ENCODE results near the gene RPS6KA2. TPM values are rescaled to one million over a fixed set of nuclear protein-coding genes. Genes with fewer than 3 reads are reported as not detected.

RPS6KA2 gene
- total and polyA plus RNA-seq, 4 experiments from 2014 or later = 1.1 to 10.6 (median 6.6) TPM

DNA sequence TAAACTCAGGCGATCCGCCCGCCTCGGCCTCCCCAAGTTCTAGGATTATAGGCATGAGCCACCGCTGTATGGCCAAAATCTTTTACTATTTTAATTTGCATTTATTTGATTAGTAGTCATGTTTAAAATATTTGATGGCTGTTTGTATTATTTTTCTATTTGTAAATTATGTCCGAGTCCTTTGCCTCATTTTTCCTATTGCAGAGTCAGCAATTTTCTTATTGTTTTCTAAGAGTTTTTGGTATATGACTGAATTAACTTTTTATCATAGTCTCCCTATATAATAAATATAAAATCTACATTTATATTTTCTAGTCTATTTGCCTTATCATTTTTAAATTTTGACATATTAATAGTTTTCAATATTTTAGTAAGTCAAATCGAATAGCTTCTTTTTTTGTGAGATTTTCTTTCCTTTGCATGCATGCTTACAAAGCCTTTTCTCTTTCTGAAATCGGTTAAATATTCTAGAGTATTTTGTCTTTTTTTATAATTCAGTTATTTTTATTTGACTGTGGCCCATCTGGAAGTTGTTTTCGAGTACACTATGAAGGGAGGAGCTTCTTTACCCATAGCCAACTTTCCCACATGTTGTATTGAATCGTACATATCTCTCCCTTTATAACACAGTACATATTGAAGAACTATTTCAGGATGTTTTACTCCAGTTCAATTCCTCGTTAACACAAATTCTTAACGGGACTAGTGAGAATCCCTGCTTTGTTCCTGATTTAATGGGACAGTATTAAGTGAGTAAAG lies 34.5 kb upstream of the RPS6KA2 start:
- Mint-ChIP-seq H3K4me3 (no peak overlapping the region), H3K4me1 (peaks cover 8 to 17% (median 9%) of the 10 kb centered on the region in 4 donors), H3K36me3 (peaks cover 0 to 10% of the 10 kb centered on the region in 2 donors), H3K27me3 (peaks cover 18 to 21% of the 10 kb centered on the region in 2 donors), H3K27ac (no peak overlapping the region), H3K9me3 (no peaks in the 10 kb centered on the region)
- no peak for DNase-seq
- no peaks in the 10 kb centered on the region for H3K9me3 ChIP-seq (ENCODE audit: control insufficient read depth in 1 of 2, low read length in 2 of 2)
- no peaks in the 10 kb centered on the region for H3K27me3 ChIP-seq (ENCODE audit: insufficient read depth, low read length)
- peaks cover 11% of the 10 kb centered on the region for H3K4me1 ChIP-seq (ENCODE audit: insufficient read depth, low read length)
- ChIA-PET CTCF (ENCODE audit: partially characterized antibody) (no interaction called here), POLR2A (ENCODE audit: partially characterized antibody) (no interaction called here)
- H3K4me3 ChIP-seq (ENCODE audit: low read length in 2 of 2) = no peak overlapping the region
- H3K36me3 ChIP-seq (ENCODE audit: insufficient read depth, low read length) = no peaks in the 10 kb centered on the region
- no peak overlapping the region for H3K27ac ChIP-seq (ENCODE audit: low read depth, low read length)
- intact Hi-C loops (cut with micrococcal nuclease) = no loop called here

GRCh38 chr6:166660157-166660688 lies 33.2 kb upstream of the RPS6KA2 start:
- H3K4me3 ChIP-seq (ENCODE audit: low read length in 2 of 2) = no peak overlapping the region
- ChIA-PET CTCF (ENCODE audit: partially characterized antibody) (no interaction called here), POLR2A (ENCODE audit: partially characterized antibody) (no interaction called here)
- H3K27me3 ChIP-seq (ENCODE audit: insufficient read depth, low read length) = peaks cover 4% of the 10 kb centered on the region
- no peak overlapping the region for H3K27ac ChIP-seq (ENCODE audit: low read depth, low read length)
- no peak overlapping the region for H3K4me3 Mint-ChIP-seq
- H3K9me3 Mint-ChIP-seq = no peaks in the 10 kb centered on the region
- intact Hi-C loops (cut with micrococcal nuclease) = no loop called here
- peaks cover 11% of the 10 kb centered on the region for H3K4me1 ChIP-seq (ENCODE audit: insufficient read depth, low read length)
- no peak overlapping the region for H3K27ac Mint-ChIP-seq
- H3K4me1 Mint-ChIP-seq = peaks cover 8 to 20% (median 10%) of the 10 kb centered on the region in 4 donors
- peaks cover 0 to 10% of the 10 kb centered on the region in 2 donors for H3K36me3 Mint-ChIP-seq
- peaks cover 17 to 18% of the 10 kb centered on the region in 2 donors for H3K27me3 Mint-ChIP-seq
- no peak for DNase-seq
- no peaks in the 10 kb centered on the region for H3K9me3 ChIP-seq (ENCODE audit: control insufficient read depth in 1 of 2, low read length in 2 of 2)
- H3K36me3 ChIP-seq (ENCODE audit: insufficient read depth, low read length) = no peaks in the 10 kb centered on the region

GRCh38 chr6:166659581-166659980 lies 32.5 kb upstream of the RPS6KA2 start:
- intact Hi-C loops (cut with micrococcal nuclease) = no loop called here
- Histone ChIP-seq H3K4me1 (ENCODE audit: insufficient read depth, low read length) (peaks cover 11% of the 10 kb centered on the region), H3K9me3 (ENCODE audit: control insufficient read depth in 1 of 2, low read length in 2 of 2) (no peaks in the 10 kb centered on the region), H3K4me3 (ENCODE audit: low read length in 2 of 2) (no peak overlapping the region), H3K27me3 (ENCODE audit: insufficient read depth, low read length) (peaks cover 4% of the 10 kb centered on the region), H3K27ac (ENCODE audit: low read depth, low read length) (no peak overlapping the region), H3K36me3 (ENCODE audit: insufficient read depth, low read length) (no peaks in the 10 kb centered on the region)
- H3K27me3 Mint-ChIP-seq = peaks cover 17 to 18% of the 10 kb centered on the region in 2 donors
- H3K4me1 Mint-ChIP-seq = peaks cover 8 to 20% (median 10%) of the 10 kb centered on the region in 4 donors
- CTCF ChIA-PET (ENCODE audit: partially characterized antibody) = no interaction called here
- H3K9me3 Mint-ChIP-seq = no peaks in the 10 kb centered on the region
- H3K36me3 Mint-ChIP-seq = peaks cover 0 to 10% of the 10 kb centered on the region in 2 donors
- no peak overlapping the region for H3K27ac Mint-ChIP-seq
- no peak for DNase-seq
- POLR2A ChIA-PET (ENCODE audit: partially characterized antibody) = no interaction called here
- H3K4me3 Mint-ChIP-seq = no peak overlapping the region

DNA sequence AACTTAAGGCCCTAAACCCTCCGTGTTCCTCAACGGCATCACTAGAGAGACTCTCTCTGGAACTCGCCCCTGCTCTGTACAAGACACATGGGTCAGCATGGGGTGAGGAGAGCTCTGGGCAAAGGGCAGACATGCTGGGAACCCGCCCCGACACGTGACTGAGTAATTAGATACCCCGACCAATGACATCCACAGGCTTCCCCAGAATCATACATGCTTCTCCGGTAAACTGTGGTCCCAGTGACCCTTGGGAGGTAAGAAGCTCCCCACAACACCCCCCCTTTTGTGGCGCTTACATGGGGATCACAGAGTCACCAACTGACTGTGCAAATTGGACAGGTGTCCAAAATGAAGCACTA lies 31.7 kb upstream of the RPS6KA2 start:
- Histone ChIP-seq H3K27ac (ENCODE audit: low read depth, low read length) (no peak overlapping the region), H3K27me3 (ENCODE audit: insufficient read depth, low read length) (peaks cover 4% of the 10 kb centered on the region), H3K4me1 (ENCODE audit: insufficient read depth, low read length) (peaks cover 11% of the 10 kb centered on the region), H3K9me3 (ENCODE audit: control insufficient read depth in 1 of 2, low read length in 2 of 2) (no peaks in the 10 kb centered on the region), H3K4me3 (ENCODE audit: low read length in 2 of 2) (no peak overlapping the region), H3K36me3 (ENCODE audit: insufficient read depth, low read length) (no peaks in the 10 kb centered on the region)
- H3K4me1 Mint-ChIP-seq = peaks cover 8 to 20% (median 10%) of the 10 kb centered on the region in 4 donors
- H3K9me3 Mint-ChIP-seq = no peaks in the 10 kb centered on the region
- no peak overlapping the region for H3K27ac Mint-ChIP-seq
- intact Hi-C loops (cut with micrococcal nuclease) = no loop called here
- peaks cover 0 to 10% of the 10 kb centered on the region in 2 donors for H3K36me3 Mint-ChIP-seq
- ChIA-PET CTCF (ENCODE audit: partially characterized antibody) (no interaction called here), POLR2A (ENCODE audit: partially characterized antibody) (no interaction called here)
- DNase-seq = no peak
- no peak overlapping the region for H3K4me3 Mint-ChIP-seq
- H3K27me3 Mint-ChIP-seq = peaks cover 17 to 18% of the 10 kb centered on the region in 2 donors

DNA sequence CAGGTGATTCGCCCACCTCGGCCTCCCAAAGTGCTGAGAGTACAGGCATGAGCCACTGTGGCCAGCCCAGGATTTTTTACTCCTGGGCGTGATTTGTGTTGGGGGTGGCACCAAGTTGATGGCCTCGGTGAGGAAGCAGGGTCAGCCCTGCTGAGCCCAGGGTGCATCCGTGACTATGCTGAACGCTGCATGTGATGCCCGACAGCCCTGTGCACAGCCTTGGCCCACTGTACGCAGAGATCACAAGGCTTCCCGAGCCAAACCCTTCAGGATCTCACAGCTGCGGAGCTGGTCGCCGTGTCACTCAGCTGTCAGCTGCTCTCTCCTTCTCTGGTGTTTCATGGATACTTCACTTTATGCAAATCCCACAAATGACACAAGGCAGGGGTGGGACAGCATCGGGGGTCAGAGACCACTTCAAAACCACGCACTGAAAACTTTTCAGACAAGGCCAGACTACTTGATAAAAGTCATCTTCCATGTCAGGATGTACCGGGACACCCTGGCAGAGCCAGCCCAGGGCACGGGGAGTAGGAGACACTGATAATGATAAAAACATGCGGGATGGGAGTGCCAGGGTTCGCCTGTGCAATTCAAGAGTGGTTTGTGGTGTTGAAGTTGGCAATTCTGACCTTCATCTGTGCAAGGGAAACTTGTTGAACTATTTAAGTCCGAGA lies 31.2 kb upstream of the RPS6KA2 start:
- H3K9me3 ChIP-seq (ENCODE audit: control insufficient read depth in 1 of 2, low read length in 2 of 2) = no peaks in the 10 kb centered on the region
- no peak overlapping the region for H3K27ac ChIP-seq (ENCODE audit: low read depth, low read length)
- Mint-ChIP-seq H3K4me3 (peak overlapping the region in 1 of 8 donors; percentile 15), H3K36me3 (peaks cover 0 to 10% of the 10 kb centered on the region in 2 donors), H3K27me3 (peaks cover 17 to 18% of the 10 kb centered on the region in 2 donors), H3K4me1 (peaks cover 6 to 20% (median 10%) of the 10 kb centered on the region in 4 donors), H3K9me3 (no peaks in the 10 kb centered on the region), H3K27ac (peak overlapping the region in 1 of 7 donors; percentile 42)
- intact Hi-C loops (cut with micrococcal nuclease) = no loop called here
- no peak overlapping the region for H3K4me3 ChIP-seq (ENCODE audit: low read length in 2 of 2)
- no peaks in the 10 kb centered on the region for H3K36me3 ChIP-seq (ENCODE audit: insufficient read depth, low read length)
- H3K27me3 ChIP-seq (ENCODE audit: insufficient read depth, low read length) = peaks cover 4% of the 10 kb centered on the region
- H3K4me1 ChIP-seq (ENCODE audit: insufficient read depth, low read length) = peaks cover 11% of the 10 kb centered on the region
- DNase-seq = no peak
- POLR2A ChIA-PET (ENCODE audit: partially characterized antibody) = no interaction called here
- CTCF ChIA-PET (ENCODE audit: partially characterized antibody) = no interaction called here

DNA sequence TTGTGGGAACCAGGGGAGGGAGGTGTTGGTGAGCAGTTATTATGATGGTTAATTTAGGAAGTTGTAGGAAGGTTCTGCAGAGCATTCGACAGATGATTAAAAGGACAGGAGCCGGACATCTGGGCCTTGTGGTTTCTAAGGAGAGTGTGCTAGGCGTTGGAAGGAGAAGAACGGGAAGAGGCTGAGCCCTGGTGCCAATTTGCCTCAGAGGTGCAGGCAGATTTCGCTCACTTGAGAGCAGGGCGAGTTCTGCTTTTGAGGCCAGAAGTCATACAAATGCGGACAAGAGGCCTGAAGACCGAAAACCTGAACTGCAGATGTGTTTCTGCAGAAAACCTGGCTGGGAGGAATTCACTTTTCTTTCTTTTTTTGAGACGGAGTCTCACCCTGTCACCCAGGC lies 30.5 kb upstream of the RPS6KA2 start:
- H3K4me3 ChIP-seq (ENCODE audit: low read length in 2 of 2) = no peak overlapping the region
- H3K36me3 ChIP-seq (ENCODE audit: insufficient read depth, low read length) = no peaks in the 10 kb centered on the region
- H3K4me1 ChIP-seq (ENCODE audit: insufficient read depth, low read length) = peaks cover 11% of the 10 kb centered on the region
- intact Hi-C loops (cut with micrococcal nuclease) = no loop called here
- H3K27me3 ChIP-seq (ENCODE audit: insufficient read depth, low read length) = peaks cover 4% of the 10 kb centered on the region
- Mint-ChIP-seq H3K9me3 (no peaks in the 10 kb centered on the region), H3K36me3 (peaks cover 0 to 10% of the 10 kb centered on the region in 2 donors), H3K4me1 (peaks cover 6 to 13% (median 10%) of the 10 kb centered on the region in 4 donors), H3K4me3 (peak overlapping the region in 6 of 8 donors; percentile 10 to 60 (median 37)), H3K27me3 (peaks cover 15 to 17% of the 10 kb centered on the region in 2 donors), H3K27ac (no peak overlapping the region)
- no peaks in the 10 kb centered on the region for H3K9me3 ChIP-seq (ENCODE audit: control insufficient read depth in 1 of 2, low read length in 2 of 2)
- no peak for DNase-seq
- H3K27ac ChIP-seq (ENCODE audit: low read depth, low read length) = no peak overlapping the region
- ChIA-PET POLR2A (ENCODE audit: partially characterized antibody) (interaction anchor here (0.7 kb wide), 1 partner anchor 31 kb away, joined by 3 read pairs; no protein-coding TSS in a partner anchor), CTCF (ENCODE audit: partially characterized antibody) (no interaction called here)

Measured in CD4-positive, alpha-beta memory T cell (primary cell).